PC-9 (cell line): ENCODE results near the gene PPP1R37. TPM values are rescaled to one million over a fixed set of nuclear protein-coding genes. Genes with fewer than 3 reads are reported as not detected.

Experiments used
- BruUV-seq: library from RNA; stranded (reverse); fragments of 400-500 nt; replicated peaks from 2 replicates; lab custom pipeline; 2021; lab: Mats Ljungman, UMichigan
- CTCF ChIA-PET: fragments of 300-600 bp; sonication (Branson Sonifier 250); formaldehyde crosslinking; loops from one replicate; lab custom pipeline; 2022; ENCODE audit warnings: antibody characterized with exemption; lab: Charles Lee
- POLR2A ChIA-PET: fragments of 300-600 bp; sonication (Branson Sonifier 250); formaldehyde crosslinking; loops from one replicate; lab custom pipeline; 2022; ENCODE audit warnings: antibody characterized with exemption; ENCODE audit not compliant: unreplicated experiment; lab: Charles Lee
- DNase-seq, 2 experiments: peaks; one replicate each; pipeline versions ENCODE4 v3.0.0 to v3.0.0-alpha.2; 2015 to 2022; ENCODE audit warnings: mixed read lengths in 1 of 2
- H2AFZ ChIP-seq: fragments of 200-600 bp; sonication (generic); 2 replicates; pipeline ENCODE4 v1.8.1; 2017; ENCODE audit warnings: antibody characterized with exemption
- H3F3A ChIP-seq: fragments of 200-600 bp; sonication (generic); 2 replicates; pipeline ENCODE4 v1.8.1; 2017; ENCODE audit warnings: antibody characterized with exemption, mild to moderate bottlenecking, low read depth; ENCODE audit not compliant: insufficient read depth
- H3K27ac ChIP-seq: fragments of 200-600 bp; sonication (generic); 2 replicates; pipeline ENCODE4 v1.6.1; 2016; ENCODE audit warnings: mixed run types
- H3K27me3 ChIP-seq: fragments of 200-600 bp; sonication (generic); 2 replicates; pipeline ENCODE4 v1.6.1; 2016; ENCODE audit warnings: low read depth, mixed run types; ENCODE audit not compliant: insufficient read depth
- H3K36me3 ChIP-seq: fragments of 200-600 bp; sonication (generic); 2 replicates; pipeline ENCODE4 v1.6.1; 2016; ENCODE audit warnings: low read depth, mixed run types
- H3K4me1 ChIP-seq: fragments of 200-600 bp; sonication (generic); replicated peaks from 2 replicates; pipeline ENCODE4 v1.6.1; 2016; ENCODE audit warnings: mixed run types; ENCODE audit not compliant: insufficient read depth
- H3K4me2 ChIP-seq: fragments of 200-600 bp; sonication (generic); 2 replicates; pipeline ENCODE4 v1.6.1; 2017; ENCODE audit warnings: mixed run types
- H3K4me3 ChIP-seq: fragments of 200-600 bp; sonication (generic); 2 replicates; pipeline ENCODE4 v1.6.1; 2016; ENCODE audit warnings: mixed run types
- H3K79me2 ChIP-seq: fragments of 200-600 bp; sonication (generic); 2 replicates; pipeline ENCODE4 v1.6.1; 2017; ENCODE audit warnings: low read depth, mixed run types
- H3K9me2 ChIP-seq: fragments of 200-600 bp; sonication (generic); 2 replicates; pipeline ENCODE4 v1.8.1; 2017; ENCODE audit warnings: mild to moderate bottlenecking; ENCODE audit not compliant: insufficient read depth
- H3K9me3 ChIP-seq: fragments of 200-600 bp; sonication (generic); 2 replicates; pipeline ENCODE4 v1.8.1; 2016; ENCODE audit warnings: low read depth; ENCODE audit not compliant: insufficient read depth
- H4K20me1 ChIP-seq: fragments of 200-600 bp; sonication (generic); 2 replicates; pipeline ENCODE4 v1.8.1; 2017; ENCODE audit not compliant: insufficient read depth
- EZH2 ChIP-seq: fragments of 200-600 bp; sonication (generic); IDR thresholded peaks from 2 replicates; pipeline ENCODE4 v1.8.0; 2017; ENCODE audit warnings: antibody characterized with exemption, low read depth
- intact Hi-C: fragments of 100-400 bp; cut with micrococcal nuclease; formaldehyde crosslinking; loops from one replicate; pipeline ENCODE4 v1.10.0; 2022; ENCODE audit not compliant: unreplicated experiment
- total RNA-seq: library from RNA; stranded (reverse); gene quantifications from 2 replicates; pipeline ENCODE4 v1.2.3, GENCODE V29; 2021
- TF ChIP-seq, protein P1 (sequence below): fragments of 200-600 bp; sonication (generic); conservative IDR thresholded peaks from 2 replicates; pipeline ENCODE4 v1.6.1; 2017; ENCODE audit warnings: mixed run types, antibody characterized with exemption, mild to moderate bottlenecking, moderate library complexity

PPP1R37 gene
- total RNA-seq, 1 experiment from 2014 or later, result 41.1 TPM

DNA sequence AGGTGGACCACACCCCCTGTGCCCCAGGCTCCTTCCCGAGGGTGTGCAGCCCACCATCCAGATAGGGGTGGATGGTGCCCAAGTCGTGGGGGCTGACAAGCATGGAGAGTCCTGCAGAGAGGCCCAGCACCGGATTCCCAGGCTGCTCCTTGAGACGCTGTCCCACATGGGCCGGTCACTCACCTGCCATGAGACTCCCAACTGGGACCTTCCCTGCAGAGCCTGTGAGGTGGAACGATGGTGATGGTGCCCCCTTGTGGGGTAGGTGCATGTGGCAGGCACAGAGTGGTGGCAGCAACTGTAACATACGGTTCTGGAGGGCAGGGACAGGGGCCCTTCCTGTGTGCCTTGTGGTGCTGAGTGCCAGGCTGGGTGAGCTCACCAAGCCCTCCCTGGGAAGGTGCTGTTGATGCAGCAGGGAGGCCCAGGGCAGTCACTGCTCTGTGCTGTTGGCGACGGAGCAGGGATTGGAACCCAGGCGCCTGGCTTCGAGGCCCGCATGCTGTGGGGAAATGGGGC is 33.1 kb downstream of the PPP1R37 start:
- peaks cover 40% of the 10 kb centered on the region for H3F3A ChIP-seq
- peaks cover 78% of the 10 kb centered on the region for H4K20me1 ChIP-seq
- H3K4me3 ChIP-seq, result no peak overlapping the region
- no TSS peak for BruUV-seq
- H3K27ac ChIP-seq, result no peak overlapping the region
- H3K9me2 ChIP-seq, result no peaks in the 10 kb centered on the region
- peak; percentile 51 to 64 for DNase-seq
- no peak overlapping the region for H2AFZ ChIP-seq
- ChIA-PET POLR2A (no interaction called here), CTCF (no interaction called here)
- H3K4me2 ChIP-seq, result no peak overlapping the region
- intact Hi-C loops, result no loop called here
- H3K27me3 ChIP-seq, result no peaks in the 10 kb centered on the region
- H3K79me2 ChIP-seq, result peaks cover 64% of the 10 kb centered on the region
- peaks cover 40% of the 10 kb centered on the region for H3K4me1 ChIP-seq
- no peaks in the 10 kb centered on the region for H3K36me3 ChIP-seq
- TF ChIP-seq EZH2, result no peak
- TF ChIP-seq, protein P1, sequence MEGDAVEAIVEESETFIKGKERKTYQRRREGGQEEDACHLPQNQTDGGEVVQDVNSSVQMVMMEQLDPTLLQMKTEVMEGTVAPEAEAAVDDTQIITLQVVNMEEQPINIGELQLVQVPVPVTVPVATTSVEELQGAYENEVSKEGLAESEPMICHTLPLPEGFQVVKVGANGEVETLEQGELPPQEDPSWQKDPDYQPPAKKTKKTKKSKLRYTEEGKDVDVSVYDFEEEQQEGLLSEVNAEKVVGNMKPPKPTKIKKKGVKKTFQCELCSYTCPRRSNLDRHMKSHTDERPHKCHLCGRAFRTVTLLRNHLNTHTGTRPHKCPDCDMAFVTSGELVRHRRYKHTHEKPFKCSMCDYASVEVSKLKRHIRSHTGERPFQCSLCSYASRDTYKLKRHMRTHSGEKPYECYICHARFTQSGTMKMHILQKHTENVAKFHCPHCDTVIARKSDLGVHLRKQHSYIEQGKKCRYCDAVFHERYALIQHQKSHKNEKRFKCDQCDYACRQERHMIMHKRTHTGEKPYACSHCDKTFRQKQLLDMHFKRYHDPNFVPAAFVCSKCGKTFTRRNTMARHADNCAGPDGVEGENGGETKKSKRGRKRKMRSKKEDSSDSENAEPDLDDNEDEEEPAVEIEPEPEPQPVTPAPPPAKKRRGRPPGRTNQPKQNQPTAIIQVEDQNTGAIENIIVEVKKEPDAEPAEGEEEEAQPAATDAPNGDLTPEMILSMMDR, result peak; percentile 81
- no peaks in the 10 kb centered on the region for H3K9me3 ChIP-seq

DNA sequence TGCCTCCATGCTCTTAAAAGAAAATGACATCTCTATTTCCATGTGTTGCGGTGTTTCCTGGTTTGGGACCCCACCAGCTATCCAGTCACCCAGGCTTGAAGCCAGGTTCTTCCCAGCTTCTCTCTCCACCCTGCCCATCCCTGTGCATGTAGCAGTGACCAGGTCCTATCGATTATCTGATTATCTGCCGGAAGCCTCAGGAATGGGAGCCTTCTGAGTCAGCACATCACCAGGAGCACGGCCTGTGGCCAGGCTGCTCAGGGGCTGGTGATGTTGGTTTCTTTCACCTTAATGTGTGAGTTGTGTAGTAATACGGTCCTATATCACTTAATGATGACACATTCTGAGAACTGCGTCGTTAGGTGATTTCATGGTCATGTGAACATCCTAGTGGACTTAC is 33.7 kb downstream of the PPP1R37 start:
- no TSS peak for BruUV-seq
- no peak for DNase-seq
- TF ChIP-seq, protein P1, result no peak
- TF ChIP-seq EZH2, result no peak
- H3K36me3 ChIP-seq, result no peaks in the 10 kb centered on the region
- H3K4me2 ChIP-seq, result no peak overlapping the region
- H3K27ac ChIP-seq, result no peak overlapping the region
- H3K9me3 ChIP-seq, result no peaks in the 10 kb centered on the region
- H3K27me3 ChIP-seq, result no peaks in the 10 kb centered on the region
- no peaks in the 10 kb centered on the region for H3K9me2 ChIP-seq
- H3K4me3 ChIP-seq, result no peak overlapping the region
- POLR2A ChIA-PET, result no interaction called here
- H4K20me1 ChIP-seq, result peaks cover 77% of the 10 kb centered on the region
- CTCF ChIA-PET, result no interaction called here
- H3K79me2 ChIP-seq, result peaks cover 64% of the 10 kb centered on the region
- peaks cover 40% of the 10 kb centered on the region for H3F3A ChIP-seq
- peaks cover 33% of the 10 kb centered on the region for H3K4me1 ChIP-seq
- no peak overlapping the region for H2AFZ ChIP-seq
- intact Hi-C loops, result no loop called here

DNA sequence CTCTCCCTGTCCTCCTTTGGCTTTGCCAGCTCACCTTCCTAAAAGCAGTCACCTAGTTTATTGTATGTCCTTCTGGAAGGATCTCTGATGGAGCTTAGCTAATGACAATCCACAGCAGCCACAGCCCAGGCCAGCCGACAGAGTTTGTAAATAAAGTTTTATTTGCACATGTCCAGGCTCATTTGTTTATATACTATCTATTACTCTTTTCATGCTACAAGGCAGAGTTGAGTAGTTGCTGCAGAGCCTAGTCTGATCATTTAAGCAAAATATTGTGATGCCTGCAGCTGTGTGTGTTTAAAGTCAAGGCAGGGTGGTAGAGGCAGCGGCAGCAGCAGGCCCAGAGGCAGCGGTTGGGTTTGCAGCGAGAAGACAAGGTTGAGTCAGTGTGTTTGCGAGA is 35.2 kb downstream of the PPP1R37 start:
- H3K27ac ChIP-seq, result no peak overlapping the region
- no peak for DNase-seq
- CTCF ChIA-PET, result no interaction called here
- no peaks in the 10 kb centered on the region for H3K9me2 ChIP-seq
- no peak overlapping the region for H2AFZ ChIP-seq
- no TSS peak for BruUV-seq
- H4K20me1 ChIP-seq, result peaks cover 66% of the 10 kb centered on the region
- no peaks in the 10 kb centered on the region for H3K9me3 ChIP-seq
- intact Hi-C loops, result no loop called here
- peaks cover 27% of the 10 kb centered on the region for H3F3A ChIP-seq
- POLR2A ChIA-PET, result no interaction called here
- peaks cover 18% of the 10 kb centered on the region for H3K4me1 ChIP-seq
- no peaks in the 10 kb centered on the region for H3K27me3 ChIP-seq
- TF ChIP-seq, protein P1, result no peak
- TF ChIP-seq EZH2, result no peak
- H3K36me3 ChIP-seq, result no peaks in the 10 kb centered on the region
- no peak overlapping the region for H3K4me3 ChIP-seq
- peaks cover 68% of the 10 kb centered on the region for H3K79me2 ChIP-seq
- no peak overlapping the region for H3K4me2 ChIP-seq
